NCI-H345 (cell line): Measurements from ENCODE around the gene SIM1.

ENCODE experiments used
- DNase-seq: peaks from one replicate; lab custom pipeline; 2025; lab: John Stamatoyannopoulos, UW

SIM1 gene

GRCh38 chr6:100464903-100465700, at the start of gene SIM1:
Gene SIM1 (minus strand): TSS chr6:100464921. CDS start chr6:100463468, 1,453 bp downstream.
- DNase-seq: peak; percentile 39

- DNase-seq: no peak
These were observed 47.6 kb upstream of the SIM1 start for GRCh38 chr6:100512203-100512862.

GRCh38 chr6:100509101-100509500, 44.4 kb upstream of the SIM1 start:
- no peak for DNase-seq

GRCh38 chr6:100506651-100507050, 41.9 kb upstream of the SIM1 start:
- no peak for DNase-seq

- DNase-seq: no peak
These were observed 40.3 kb upstream of the SIM1 start for GRCh38 chr6:100504786-100505737.

- DNase-seq: no peak
These were observed 38.5 kb upstream of the SIM1 start for GRCh38 chr6:100503043-100503705.

GRCh38 chr6:100493206-100493888, 28.6 kb upstream of the SIM1 start:
- DNase-seq: no peak

- no peak for DNase-seq
These were observed 27.4 kb upstream of the SIM1 start for GRCh38 chr6:100491952-100492670.

GRCh38 chr6:100490065-100490464, 25.3 kb upstream of the SIM1 start:
- DNase-seq: no peak

- no peak for DNase-seq
These were observed 23.5 kb upstream of the SIM1 start for GRCh38 chr6:100488244-100488643.

- DNase-seq: no peak
These were observed 22.9 kb upstream of the SIM1 start for GRCh38 chr6:100487638-100488037.

GRCh38 chr6:100485268-100485667, 20.5 kb upstream of the SIM1 start:
- no peak for DNase-seq

- DNase-seq: no peak
These were observed 19.8 kb upstream of the SIM1 start for GRCh38 chr6:100484474-100484873.

- DNase-seq: peak; percentile 18
These were observed 18.0 kb upstream of the SIM1 start for GRCh38 chr6:100482698-100483097.

GRCh38 chr6:100479179-100480035, 14.7 kb upstream of the SIM1 start:
- DNase-seq: peak; percentile 32

GRCh38 chr6:100475554-100476320, 11.0 kb upstream of the SIM1 start:
- DNase-seq: no peak

- DNase-seq: no peak
These were observed 8.5 kb upstream of the SIM1 start for GRCh38 chr6:100473182-100473581.

- no peak for DNase-seq
These were observed 8.0 kb upstream of the SIM1 start for GRCh38 chr6:100472674-100473073.
